GM23338 (cell line): ENCODE data around the gene IPO8. TPM values are rescaled to one million over a fixed set of nuclear protein-coding genes. Genes with fewer than 3 reads are reported as not detected.

Experiments used
- ATAC-seq: fragments of 200-7000 bp; cut with Tn5 transposase; 3 replicates; pipeline ENCODE4 v1.9.1; 2020
- DNase-seq: peaks from one replicate; pipeline ENCODE4 v3.0.0-alpha.2; 2015; ENCODE audit warnings: low spot score
- H2AFZ ChIP-seq: fragments of 200-600 bp; sonication (generic); 2 replicates; pipeline ENCODE4 v1.8.0; 2016; ENCODE audit warnings: antibody characterized with exemption, mild to moderate bottlenecking, moderate library complexity
- H3F3A ChIP-seq: fragments of 200-600 bp; sonication (generic); replicated peaks from 2 replicates; pipeline ENCODE4 v1.8.0; 2017; ENCODE audit warnings: antibody characterized with exemption, mixed run types, low read depth
- H3K27ac ChIP-seq: fragments of 200-600 bp; sonication (generic); 2 replicates; pipeline ENCODE4 v1.6.1; 2016; ENCODE audit warnings: low read depth
- H3K27me3 ChIP-seq: fragments of 200-600 bp; sonication (generic); 2 replicates; pipeline ENCODE4 v1.8.0; 2016; ENCODE audit warnings: mild to moderate bottlenecking, mixed run types, moderate library complexity; ENCODE audit not compliant: insufficient read depth
- H3K36me3 ChIP-seq: fragments of 200-600 bp; sonication (generic); 2 replicates; pipeline ENCODE4 v1.8.0; 2016; ENCODE audit warnings: mild to moderate bottlenecking; ENCODE audit not compliant: insufficient read depth
- H3K4me1 ChIP-seq: fragments of 200-600 bp; sonication (generic); 2 replicates; pipeline ENCODE4 v1.8.0; 2016; ENCODE audit warnings: mild to moderate bottlenecking, moderate library complexity; ENCODE audit not compliant: insufficient read depth
- H3K4me2 ChIP-seq: fragments of 200-600 bp; sonication (generic); 2 replicates; pipeline ENCODE4 v1.7.1; 2017; ENCODE audit warnings: mixed run types
- H3K4me3 ChIP-seq: fragments of 200-600 bp; sonication (generic); 2 replicates; pipeline ENCODE4 v1.6.1; 2016; ENCODE audit warnings: mixed run types
- H3K79me2 ChIP-seq: fragments of 200-600 bp; sonication (generic); replicated peaks from 2 replicates; pipeline ENCODE4 v1.8.0; 2017; ENCODE audit warnings: mild to moderate bottlenecking; ENCODE audit not compliant: insufficient read depth
- H3K9me2 ChIP-seq: fragments of 200-600 bp; sonication (generic); 2 replicates; pipeline ENCODE4 v1.8.0; 2017; ENCODE audit not compliant: insufficient read depth
- H4K20me1 ChIP-seq: fragments of 200-600 bp; sonication (generic); replicated peaks from 2 replicates; pipeline ENCODE4 v1.8.0; 2017; ENCODE audit warnings: mild to moderate bottlenecking; ENCODE audit not compliant: insufficient read depth
- H3K27ac Mint-ChIP-seq: 2 replicates; pipeline ENCODE4 v1.8.0; 2020; ENCODE audit warnings: inconsistent platforms, mild to moderate bottlenecking, moderate library complexity, mixed read lengths
- H3K27me3 Mint-ChIP-seq: 3 replicates; pipeline ENCODE4 v1.8.0; 2022; ENCODE audit warnings: low read depth, mild to moderate bottlenecking, moderate library complexity, mixed read lengths, inconsistent platforms; ENCODE audit not compliant: insufficient read depth, poor library complexity
- H3K36me3 Mint-ChIP-seq: 3 replicates; pipeline ENCODE4 v1.8.0; 2021; ENCODE audit warnings: low read depth, mild to moderate bottlenecking, inconsistent platforms, moderate library complexity, mixed read lengths
- H3K4me1 Mint-ChIP-seq: 3 replicates; pipeline ENCODE4 v1.8.0; 2020; ENCODE audit warnings: mild to moderate bottlenecking, inconsistent platforms, mixed read lengths
- H3K4me3 Mint-ChIP-seq: 3 replicates; pipeline ENCODE4 v1.8.0; 2021; ENCODE audit warnings: moderate library complexity, mild to moderate bottlenecking, inconsistent platforms, mixed read lengths
- H3K9me3 Mint-ChIP-seq: 3 replicates; pipeline ENCODE4 v1.8.0; 2020; ENCODE audit warnings: moderate library complexity, mild to moderate bottlenecking, inconsistent platforms, mixed read lengths
- NANOG ChIP-seq: IDR thresholded peaks from 2 replicates; pipeline ENCODE4 v1.6.1; 2016; ENCODE audit warnings: antibody characterized with exemption, borderline replicate concordance
- STAT1 ChIP-seq: IDR thresholded peaks from one replicate; pipeline ENCODE4 v1.6.1; 2016; ENCODE audit warnings: antibody characterized with exemption; ENCODE audit not compliant: unreplicated experiment
- ZNF462 ChIP-seq: fragments of 250-450 bp; sonication (Bioruptor Pico); IDR thresholded peaks from 2 replicates; pipeline ENCODE4 v1.5.0; 2020; ENCODE audit warnings: mild to moderate bottlenecking, moderate library complexity
- polyA plus RNA-seq: library from polyadenylated mRNA; unstranded; fragments of >200 nt; fragmentation: Nextera tagmentation; extraction: Ambion mirVana; gene quantifications from 2 replicates; pipeline ENCODE4 v1.2.1, GENCODE V29; 2016
- total RNA-seq: library from RNA; depleted of rRNA; stranded (reverse); fragments of >200 nt; shearing (Covaris generic); gene quantifications from 2 replicates; pipeline ENCODE4 v1.2.3, GENCODE V29; 2014
- TF ChIP-seq, protein P1 (sequence below): IDR thresholded peaks from one replicate; pipeline ENCODE4 v1.6.1; 2018; ENCODE audit warnings: antibody characterized with exemption; ENCODE audit not compliant: unreplicated experiment

Gene IPO8
- total and polyA plus RNA-seq, 2 experiments from 2014 or later: 13.4 to 53.6 TPM

- no peaks in the 10 kb centered on the region for H3F3A ChIP-seq
- Mint-ChIP-seq H3K27ac (no peak overlapping the region), H3K36me3 (peaks cover 46% of the 10 kb centered on the region), H3K9me3 (no peaks in the 10 kb centered on the region), H3K27me3 (no peaks in the 10 kb centered on the region), H3K4me1 (no peaks in the 10 kb centered on the region), H3K4me3 (no peak overlapping the region)
- no peaks in the 10 kb centered on the region for H3K4me1 ChIP-seq
- H3K4me3 ChIP-seq: no peak overlapping the region
- H3K79me2 ChIP-seq: peaks cover 21% of the 10 kb centered on the region
- H3K36me3 ChIP-seq: peaks cover 19% of the 10 kb centered on the region; the same call in 1 of the 2 replicates
- TF ChIP-seq STAT1 (no peak), ZNF462 (CRISPR knock-in tag) (no peak), NANOG (no peak)
- TF ChIP-seq, protein P1, sequence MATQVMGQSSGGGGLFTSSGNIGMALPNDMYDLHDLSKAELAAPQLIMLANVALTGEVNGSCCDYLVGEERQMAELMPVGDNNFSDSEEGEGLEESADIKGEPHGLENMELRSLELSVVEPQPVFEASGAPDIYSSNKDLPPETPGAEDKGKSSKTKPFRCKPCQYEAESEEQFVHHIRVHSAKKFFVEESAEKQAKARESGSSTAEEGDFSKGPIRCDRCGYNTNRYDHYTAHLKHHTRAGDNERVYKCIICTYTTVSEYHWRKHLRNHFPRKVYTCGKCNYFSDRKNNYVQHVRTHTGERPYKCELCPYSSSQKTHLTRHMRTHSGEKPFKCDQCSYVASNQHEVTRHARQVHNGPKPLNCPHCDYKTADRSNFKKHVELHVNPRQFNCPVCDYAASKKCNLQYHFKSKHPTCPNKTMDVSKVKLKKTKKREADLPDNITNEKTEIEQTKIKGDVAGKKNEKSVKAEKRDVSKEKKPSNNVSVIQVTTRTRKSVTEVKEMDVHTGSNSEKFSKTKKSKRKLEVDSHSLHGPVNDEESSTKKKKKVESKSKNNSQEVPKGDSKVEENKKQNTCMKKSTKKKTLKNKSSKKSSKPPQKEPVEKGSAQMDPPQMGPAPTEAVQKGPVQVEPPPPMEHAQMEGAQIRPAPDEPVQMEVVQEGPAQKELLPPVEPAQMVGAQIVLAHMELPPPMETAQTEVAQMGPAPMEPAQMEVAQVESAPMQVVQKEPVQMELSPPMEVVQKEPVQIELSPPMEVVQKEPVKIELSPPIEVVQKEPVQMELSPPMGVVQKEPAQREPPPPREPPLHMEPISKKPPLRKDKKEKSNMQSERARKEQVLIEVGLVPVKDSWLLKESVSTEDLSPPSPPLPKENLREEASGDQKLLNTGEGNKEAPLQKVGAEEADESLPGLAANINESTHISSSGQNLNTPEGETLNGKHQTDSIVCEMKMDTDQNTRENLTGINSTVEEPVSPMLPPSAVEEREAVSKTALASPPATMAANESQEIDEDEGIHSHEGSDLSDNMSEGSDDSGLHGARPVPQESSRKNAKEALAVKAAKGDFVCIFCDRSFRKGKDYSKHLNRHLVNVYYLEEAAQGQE: no peak
- H3K9me2 ChIP-seq: no peaks in the 10 kb centered on the region
- H4K20me1 ChIP-seq: peaks cover 9% of the 10 kb centered on the region
- H3K27ac ChIP-seq: no peak overlapping the region
- no peak overlapping the region for H2AFZ ChIP-seq
- H3K27me3 ChIP-seq: no peaks in the 10 kb centered on the region
- no peak for DNase-seq
- ATAC-seq: no peak
- no peak overlapping the region for H3K4me2 ChIP-seq
Measured at GRCh38 chr12:30726647-30727046, 31.0 kb upstream of the IPO8 start.
